Naive thymus-derived CD8-positive, alpha-beta T cell (primary cell): ENCODE measurements around the gene PYCR2. TPM values are rescaled to one million over a fixed set of nuclear protein-coding genes. Genes with fewer than 3 reads are reported as not detected.
"Not testable (repeated sequence)": the region's sequence is repeated elsewhere in the genome, so short reads cannot be mapped to it uniquely, and the experiment has no call there.

Source experiments
- ATAC-seq, 2 donors: fragments of 150-1000 bp; cut with Tn5 transposase in 1 of 2; sonication (Bioruptor Pico), chemical (Tn5 transposase) in 1 of 2; 1 replicate in 1 of 2; 2 replicates in 1 of 2; pipeline ENCODE4 v1.10.0; 2021; ENCODE audit warnings: mild to moderate bottlenecking in 2 of 2, moderate library complexity in 2 of 2
- POLR2A ChIA-PET: fragments of 350-600 bp; sonication (Branson Sonifier 250); formaldehyde crosslinking; loops from one replicate; lab custom pipeline; 2021; ENCODE audit warnings: antibody characterized with exemption; lab: Charles Lee
- DNase-seq, 10 donors: peaks; one replicate each; pipeline versions ENCODE4 v3.0.0 to v3.0.0-alpha.2; 2020 to 2022
- H3K27ac Mint-ChIP-seq, 10 donors: one replicate each; pipeline ENCODE4 v1.8.0; 2020 to 2022; ENCODE audit warnings: mild to moderate bottlenecking in 10 of 10, mixed read lengths in 10 of 10, moderate library complexity in 4 of 10, inconsistent platforms in 1 of 10
- H3K27me3 Mint-ChIP-seq, 5 donors: one replicate each; pipeline ENCODE4 v1.8.0; 2021 to 2022; ENCODE audit warnings: mixed read lengths in 5 of 5
- H3K36me3 Mint-ChIP-seq, 3 donors: one replicate each; pipeline ENCODE4 v1.8.0; 2020 to 2022; ENCODE audit warnings: mixed read lengths in 3 of 3, mild to moderate bottlenecking in 2 of 3, inconsistent platforms in 1 of 3
- H3K4me1 Mint-ChIP-seq, 4 donors: one replicate each; pipeline ENCODE4 v1.8.0; 2021 to 2022; ENCODE audit warnings: mixed read lengths in 4 of 4
- H3K4me3 Mint-ChIP-seq, 10 donors: one replicate each; pipeline ENCODE4 v1.8.0; 2020 to 2022; ENCODE audit warnings: mild to moderate bottlenecking in 10 of 10, mixed read lengths in 10 of 10, moderate library complexity in 6 of 10, inconsistent platforms in 1 of 10
- H3K9me3 Mint-ChIP-seq, 9 donors: one replicate each; pipeline ENCODE4 v1.8.0; 2020 to 2022; ENCODE audit warnings: mixed read lengths in 9 of 9, mild to moderate bottlenecking in 3 of 9, inconsistent platforms in 1 of 9, moderate library complexity in 1 of 9
- polyA plus RNA-seq, 3 donors: library from polyadenylated mRNA; unstranded; fragments of 300-500 nt; fragmentation: Illumina TruSeq; gene quantifications; one replicate each; pipeline ENCODE4 v1.2.3, GENCODE V29; 2021
- total RNA-seq, 8 experiments: library from RNA in 2 of 8; stranded (reverse) in 2 of 8; gene quantifications; one replicate each; pipeline ENCODE4 v1.2.3 and lab custom pipeline; 2021 to 2026

Gene PYCR2
- total and polyA plus RNA-seq, 5 experiments from 2014 or later = 75.0 to 153 (median 132) TPM

DNA sequence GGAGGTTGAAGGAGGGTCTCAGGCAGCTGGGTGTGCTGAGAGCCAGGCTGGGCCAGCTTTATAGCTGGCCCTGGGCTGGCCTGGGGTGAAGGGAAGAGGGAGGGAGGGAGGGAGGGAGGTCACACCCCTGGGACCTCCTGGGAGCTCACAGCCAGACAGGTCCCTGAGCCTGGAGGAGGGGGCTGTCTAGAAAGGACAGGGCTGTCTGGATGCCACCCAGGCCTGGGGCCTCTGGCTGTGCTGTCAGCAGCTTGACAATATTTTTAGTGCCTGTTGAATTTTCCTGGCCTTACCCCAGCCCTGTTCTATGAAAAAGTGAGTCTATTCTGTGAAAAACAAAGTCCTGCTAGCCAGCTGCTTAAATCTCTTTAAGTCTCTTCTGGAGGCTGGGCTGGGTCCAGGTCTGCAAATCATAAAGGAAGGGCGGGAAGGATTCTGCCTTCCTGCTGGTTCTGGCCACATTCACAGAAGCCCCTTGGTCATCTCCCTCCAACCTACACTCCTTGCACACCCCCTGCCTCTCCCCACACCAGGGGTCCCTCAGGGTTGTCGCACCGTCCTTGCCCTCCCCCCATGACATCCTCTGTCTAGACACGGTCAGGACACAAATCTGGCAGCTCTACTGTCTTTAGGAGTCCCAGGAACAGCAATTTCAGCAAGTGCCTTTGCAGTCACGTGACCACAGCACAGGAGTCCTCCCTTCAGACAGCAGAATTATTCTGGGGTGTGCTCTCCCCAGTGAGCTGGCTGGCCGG, 17.3 kb upstream of the PYCR2 start, which contains the start of gene LEFTY2:
TSS of gene LEFTY2 (minus strand) at position 34 of the 755 bp plus-strand sequence. CDS start 80 bp downstream, outside the sequence.
- H3K4me3 Mint-ChIP-seq = peak within 1 kb of the TSS in 4 of 10 donors; percentile 22 to 58 (median 38)
- POLR2A ChIA-PET = interaction anchor here (0.6 kb wide), 1 partner anchor 44 kb away, joined by 3 read pairs; no protein-coding TSS in a partner anchor
- H3K27ac Mint-ChIP-seq = peak within 1 kb of the TSS in 2 of 10 donors; percentile 53 to 62

DNA sequence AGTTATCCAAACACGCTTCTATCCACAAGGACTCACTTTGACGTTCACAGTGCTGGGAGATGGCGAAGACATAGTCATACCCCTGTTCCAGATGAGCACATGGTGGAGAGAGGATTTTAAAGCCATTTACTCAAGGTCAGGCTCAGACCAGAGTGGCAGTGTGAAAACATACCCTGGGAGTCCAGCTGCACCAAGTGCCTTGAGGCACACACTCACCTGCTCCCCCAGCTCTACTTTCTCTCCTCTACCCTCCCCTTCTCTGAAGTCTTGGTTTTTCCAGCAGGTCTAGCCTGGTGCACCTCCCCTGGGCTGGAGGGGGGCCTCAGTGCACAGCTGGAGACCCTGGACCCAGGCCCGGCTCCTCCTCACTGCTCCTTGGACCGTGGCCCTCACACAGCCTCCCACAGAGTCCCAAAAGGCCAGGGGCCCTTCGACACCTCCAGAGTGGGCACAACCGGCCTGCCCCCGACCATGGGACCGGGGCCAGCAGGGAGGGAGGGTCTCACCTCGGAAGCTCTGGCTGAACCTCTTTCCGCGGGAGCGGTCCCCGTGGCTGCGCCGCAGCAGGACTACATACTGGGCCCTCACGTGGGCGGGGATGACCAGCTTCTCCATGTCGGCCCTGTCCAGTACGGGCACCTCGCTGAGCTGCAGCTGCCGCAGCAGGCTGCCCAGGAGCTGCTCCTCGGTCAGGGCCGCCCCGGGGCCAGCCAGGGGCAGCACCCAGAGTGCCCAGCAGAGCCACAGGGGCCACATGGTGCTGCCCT, 16.5 kb upstream of the PYCR2 start:
- no peaks in the 10 kb centered on the region for H3K36me3 Mint-ChIP-seq
- H3K27ac Mint-ChIP-seq = peak overlapping the region in 1 of 10 donors; percentile 53
- POLR2A ChIA-PET = interaction anchor here (0.6 kb wide), 1 partner anchor 43 kb away, joined by 3 read pairs; no protein-coding TSS in a partner anchor
- DNase-seq = no peak
- ATAC-seq = no peak
- peaks cover 8 to 22% (median 17%) of the 10 kb centered on the region in 4 donors for H3K4me1 Mint-ChIP-seq
- peak overlapping the region in 1 of 10 donors; percentile 39 for H3K4me3 Mint-ChIP-seq
- H3K9me3 Mint-ChIP-seq = no peaks in the 10 kb centered on the region
- H3K27me3 Mint-ChIP-seq = no peaks in the 10 kb centered on the region

More for the DNA sequence above, 17.3 kb upstream of the PYCR2 start, which contains the start of gene LEFTY2:
- ATAC-seq (no peak), DNase-seq (no peak)
- Mint-ChIP-seq H3K36me3 (no peaks in the 10 kb centered on the region), H3K4me1 (peaks cover 8 to 22% (median 18%) of the 10 kb centered on the region in 4 donors), H3K27me3 (no peaks in the 10 kb centered on the region), H3K9me3 (no peaks in the 10 kb centered on the region)

- H3K36me3 Mint-ChIP-seq, H3K27me3 Mint-ChIP-seq, POLR2A ChIA-PET, H3K9me3 Mint-ChIP-seq, ATAC-seq, DNase-seq: not testable (repeated sequence)
- H3K4me3 Mint-ChIP-seq = peak overlapping the region in 4 of 10 donors; percentile 22 to 58 (median 38)
- H3K27ac Mint-ChIP-seq = peak overlapping the region in 1 of 10 donors; percentile 53
- H3K4me1 Mint-ChIP-seq = peaks cover 8 to 17% (median 11%) of the 10 kb centered on the region in 4 donors
These were observed 15.9 kb upstream of the PYCR2 start for GRCh38 chr1:225939939-225940310.

DNA sequence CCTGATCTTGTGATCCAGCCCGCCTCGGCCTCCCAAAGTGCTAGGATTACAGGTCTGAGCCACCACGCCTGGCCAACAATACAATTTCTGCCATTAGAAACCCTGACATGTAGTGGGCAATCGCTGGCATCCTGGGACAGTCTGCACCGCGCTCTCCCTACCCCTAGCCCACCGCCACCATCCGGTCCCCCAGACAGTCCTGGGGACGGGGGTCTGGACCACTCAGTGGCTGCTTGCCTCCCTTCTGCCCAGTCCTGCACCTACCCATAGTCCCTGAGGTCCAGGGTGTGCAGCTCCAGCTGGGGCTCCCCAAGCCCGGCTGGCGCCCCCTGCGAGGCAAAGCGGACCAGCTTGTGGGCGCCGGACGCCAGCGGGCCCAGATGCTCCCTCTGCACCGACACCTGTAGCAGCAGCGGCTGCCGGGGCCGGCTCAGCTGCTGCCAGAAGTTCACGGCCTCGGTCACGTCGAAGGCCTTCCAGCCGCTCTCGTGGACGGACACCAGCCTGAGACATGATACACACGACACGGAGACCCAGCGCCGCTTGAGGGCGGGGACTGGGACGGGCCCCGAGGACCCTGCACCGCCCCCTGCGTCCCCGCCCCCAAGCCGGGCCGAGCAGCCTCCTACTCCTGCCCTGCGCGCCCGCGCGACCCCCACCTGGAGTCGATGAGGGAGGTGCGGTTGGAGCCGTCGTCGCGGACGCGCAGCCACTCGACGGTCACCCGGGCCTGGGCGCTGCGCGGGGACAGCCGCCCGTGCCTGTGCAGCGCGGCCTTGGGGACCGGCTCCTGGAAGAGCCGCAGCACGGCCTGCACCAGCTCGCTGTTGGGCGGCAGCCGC, 15.3 kb upstream of the PYCR2 start:
- ATAC-seq (peak in 1 of 2 donors; percentile 35), DNase-seq (peak in 1 of 10 donors; percentile 23)
- not testable (repeated sequence) for H3K9me3 Mint-ChIP-seq, H3K27me3 Mint-ChIP-seq, H3K27ac Mint-ChIP-seq, H3K36me3 Mint-ChIP-seq
- Mint-ChIP-seq H3K4me1 (peaks cover 4 to 11% (median 7%) of the 10 kb centered on the region in 4 donors), H3K4me3 (peak overlapping the region in 4 of 10 donors; percentile 14 to 57 (median 30))
- POLR2A ChIA-PET = interaction anchor here (0.6 kb wide), 1 partner anchor 176 kb away, joined by 7 read pairs; no protein-coding TSS in a partner anchor

- Mint-ChIP-seq H3K27ac (peak overlapping the region in 3 of 10 donors; percentile 12 to 59 (median 56)), H3K9me3 (no peaks in the 10 kb centered on the region), H3K4me3 (no peak overlapping the region), H3K4me1 (peaks cover 0 to 5% (median 2%) of the 10 kb centered on the region in 4 donors), H3K27me3 (no peaks in the 10 kb centered on the region), H3K36me3 (no peaks in the 10 kb centered on the region)
- ATAC-seq (no peak), DNase-seq (no peak)
- POLR2A ChIA-PET = no interaction called here
These were observed 13.3 kb upstream of the PYCR2 start for GRCh38 chr1:225937048-225937968.

DNA sequence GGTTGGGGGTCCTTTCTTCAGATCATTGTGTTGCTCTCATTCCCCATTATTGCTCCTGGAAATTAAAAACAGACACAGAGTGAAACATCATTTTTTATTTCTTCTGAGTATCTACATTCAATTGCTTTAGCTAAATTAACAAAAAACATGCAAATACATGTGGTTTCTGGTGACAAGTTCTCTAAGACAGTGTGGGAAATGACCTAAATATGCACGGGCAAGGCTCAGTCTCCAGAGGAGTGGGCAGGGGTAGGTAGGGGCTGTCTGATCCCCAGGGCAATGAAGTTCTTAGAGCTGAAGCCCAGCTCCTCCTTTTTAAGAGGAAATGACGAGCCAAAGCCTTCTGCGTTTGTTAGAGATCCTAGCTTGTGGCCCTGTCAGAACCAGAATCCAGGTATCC, 12.5 kb upstream of the PYCR2 start:
- POLR2A ChIA-PET = no interaction called here
- DNase-seq (no peak), ATAC-seq (no peak)
- Mint-ChIP-seq H3K27ac (no peak overlapping the region), H3K36me3 (no peaks in the 10 kb centered on the region), H3K27me3 (no peaks in the 10 kb centered on the region), H3K4me1 (peaks cover 3 to 7% (median 5%) of the 10 kb centered on the region in 4 donors), H3K9me3 (no peaks in the 10 kb centered on the region), H3K4me3 (no peak overlapping the region)

DNA sequence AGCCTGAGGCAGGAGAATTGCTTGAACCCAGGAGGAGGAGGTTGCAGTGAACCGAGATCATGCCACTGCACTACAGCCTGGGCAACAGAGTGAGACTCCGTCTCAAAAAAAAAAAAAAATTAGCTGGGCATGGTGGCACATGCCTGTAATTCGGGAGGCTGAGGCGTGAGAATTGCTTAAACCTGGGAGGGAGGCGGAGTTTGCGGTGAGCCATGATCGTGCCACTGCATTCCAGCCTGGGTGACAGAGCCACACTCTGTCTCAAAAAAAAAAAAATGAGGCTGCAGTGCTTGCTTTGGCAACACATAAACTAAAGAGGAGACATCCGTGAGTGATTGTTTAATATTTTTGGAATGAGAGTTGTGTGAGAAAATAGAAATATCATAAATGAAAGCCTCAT, 12.0 kb upstream of the PYCR2 start:
- H3K27me3 Mint-ChIP-seq, ATAC-seq, POLR2A ChIA-PET, DNase-seq, H3K4me3 Mint-ChIP-seq, H3K27ac Mint-ChIP-seq, H3K9me3 Mint-ChIP-seq, H3K36me3 Mint-ChIP-seq: not testable (repeated sequence)
- H3K4me1 Mint-ChIP-seq = peaks cover 5 to 11% (median 6%) of the 10 kb centered on the region in 4 donors

- no peaks in the 10 kb centered on the region for H3K9me3 Mint-ChIP-seq
- H3K27ac Mint-ChIP-seq = no peak overlapping the region
- ATAC-seq (no peak), DNase-seq (no peak)
- no peak overlapping the region for H3K4me3 Mint-ChIP-seq
- no peaks in the 10 kb centered on the region for H3K36me3 Mint-ChIP-seq
- peaks cover 5 to 11% (median 6%) of the 10 kb centered on the region in 4 donors for H3K4me1 Mint-ChIP-seq
- no peaks in the 10 kb centered on the region for H3K27me3 Mint-ChIP-seq
- POLR2A ChIA-PET = interaction anchor here (1.5 kb wide), 1 partner anchor 10 kb away, joined by 10 read pairs; the partner anchor contains the start of gene PYCR2
These were observed 10.7 kb upstream of the PYCR2 start for GRCh38 chr1:225934711-225935110.

GRCh38 chr1:225933072-225933471, 9.0 kb upstream of the PYCR2 start:
- H3K36me3 Mint-ChIP-seq = no peaks in the 10 kb centered on the region
- no peaks in the 10 kb centered on the region for H3K27me3 Mint-ChIP-seq
- POLR2A ChIA-PET = interaction anchor here (0.6 to 1.6 kb wide), 3 partner anchors 12 to 57 kb away, joined by 3 to 5 read pairs (median 3); partner anchors contain the start of gene TMEM63A

GRCh38 chr1:225931270-225932136, 7.5 kb upstream of the PYCR2 start:
- no peaks in the 10 kb centered on the region for H3K9me3 Mint-ChIP-seq
- ATAC-seq (no peak), DNase-seq (no peak)
- no peak overlapping the region for H3K4me3 Mint-ChIP-seq
- peaks cover 16 to 37% (median 30%) of the 10 kb centered on the region in 4 donors for H3K4me1 Mint-ChIP-seq
- POLR2A ChIA-PET = interaction anchor here (0.6 to 1.6 kb wide), 11 partner anchors 8 to 91 kb away, joined by 3 to 5 read pairs (median 3); partner anchors contain the start of genes PYCR2 and TMEM63A
- H3K27ac Mint-ChIP-seq = peak overlapping the region in 9 of 10 donors; percentile 34 to 88 (median 73)
- no peaks in the 10 kb centered on the region for H3K36me3 Mint-ChIP-seq
- no peaks in the 10 kb centered on the region for H3K27me3 Mint-ChIP-seq

More at GRCh38 chr1:225933072-225933471, 9.0 kb upstream of the PYCR2 start:
- DNase-seq (no peak), ATAC-seq (no peak)
- Mint-ChIP-seq H3K9me3 (no peaks in the 10 kb centered on the region), H3K4me3 (no peak overlapping the region), H3K4me1 (peaks cover 12 to 26% (median 20%) of the 10 kb centered on the region in 4 donors), H3K27ac (no peak overlapping the region)
